ENCODE measurements around the gene CALN1. TPM values are rescaled to one million over a fixed set of nuclear protein-coding genes. Genes with fewer than 3 reads are reported as not detected.

The CALN1 gene
- total and polyA plus RNA-seq, 2 experiments from 2014 or later, result 0.23 to 0.28 TPM

DNA sequence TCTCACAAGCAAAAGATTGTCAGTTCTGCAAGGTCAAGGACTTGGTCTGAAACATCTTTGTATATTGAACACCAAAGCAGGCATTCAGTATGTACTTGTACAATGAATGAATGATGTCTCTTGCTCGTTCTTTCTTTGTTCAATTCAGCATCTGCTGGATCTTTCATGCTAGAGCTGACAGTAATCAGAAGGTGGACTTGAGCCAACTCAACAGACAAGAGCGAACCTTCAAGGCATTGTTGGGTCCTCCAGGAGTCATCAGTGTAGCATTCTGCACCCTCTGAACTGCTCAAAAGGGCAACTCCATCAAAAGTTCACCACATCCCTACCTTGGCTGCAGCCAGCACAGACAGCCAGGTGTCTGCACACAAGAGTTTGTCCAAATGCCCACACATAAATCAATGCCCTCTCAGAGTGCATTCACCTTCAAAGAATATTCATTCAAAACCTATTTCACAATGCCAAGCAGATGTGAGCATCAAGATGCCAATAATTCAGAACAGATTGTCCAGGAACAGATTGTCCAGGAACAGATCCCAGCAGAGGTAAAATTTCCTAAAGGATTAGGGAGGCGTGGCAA, 386.7 kb downstream of the CALN1 start:
- H3K9me3 ChIP-seq (ENCODE audit: low read depth), result no peaks in the 10 kb centered on the region
- WGBS (ENCODE audit: low lambda C conversion rate, missing lambda C conversion rate), result 88% methylated on average over 3 of the region's 3 CpGs
- TF ChIP-seq, protein P1, sequence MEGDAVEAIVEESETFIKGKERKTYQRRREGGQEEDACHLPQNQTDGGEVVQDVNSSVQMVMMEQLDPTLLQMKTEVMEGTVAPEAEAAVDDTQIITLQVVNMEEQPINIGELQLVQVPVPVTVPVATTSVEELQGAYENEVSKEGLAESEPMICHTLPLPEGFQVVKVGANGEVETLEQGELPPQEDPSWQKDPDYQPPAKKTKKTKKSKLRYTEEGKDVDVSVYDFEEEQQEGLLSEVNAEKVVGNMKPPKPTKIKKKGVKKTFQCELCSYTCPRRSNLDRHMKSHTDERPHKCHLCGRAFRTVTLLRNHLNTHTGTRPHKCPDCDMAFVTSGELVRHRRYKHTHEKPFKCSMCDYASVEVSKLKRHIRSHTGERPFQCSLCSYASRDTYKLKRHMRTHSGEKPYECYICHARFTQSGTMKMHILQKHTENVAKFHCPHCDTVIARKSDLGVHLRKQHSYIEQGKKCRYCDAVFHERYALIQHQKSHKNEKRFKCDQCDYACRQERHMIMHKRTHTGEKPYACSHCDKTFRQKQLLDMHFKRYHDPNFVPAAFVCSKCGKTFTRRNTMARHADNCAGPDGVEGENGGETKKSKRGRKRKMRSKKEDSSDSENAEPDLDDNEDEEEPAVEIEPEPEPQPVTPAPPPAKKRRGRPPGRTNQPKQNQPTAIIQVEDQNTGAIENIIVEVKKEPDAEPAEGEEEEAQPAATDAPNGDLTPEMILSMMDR (IDR thresholded peaks at IDR 0.05; ENCODE audit: poor library complexity), result no peak
- TF ChIP-seq EZH2 (IDR thresholded peaks at IDR 0.05; ENCODE audit: borderline replicate concordance) (no peak), EZH2phosphoT487 (IDR thresholded peaks at IDR 0.05; ENCODE audit: low read depth, severe bottlenecking, unreplicated experiment) (no peak)
- H4K20me1 ChIP-seq (ENCODE audit: insufficient read depth, poor library complexity, severe bottlenecking), result no peaks in the 10 kb centered on the region
- no peak overlapping the region for H2AFZ ChIP-seq
- H3K79me2 ChIP-seq, result no peaks in the 10 kb centered on the region
- no peaks in the 10 kb centered on the region for H3K27me3 ChIP-seq
- H3K4me1 ChIP-seq (ENCODE audit: insufficient read depth), result no peaks in the 10 kb centered on the region
- no peak overlapping the region for H3K27ac ChIP-seq
- no peaks in the 10 kb centered on the region for H3K36me3 ChIP-seq (replicated peaks; ENCODE audit: insufficient read depth, low read depth)
- no peak for DNase-seq (ENCODE audit: low spot score)
- no peak overlapping the region for H3K4me2 ChIP-seq
- no peaks in the 10 kb centered on the region for H3K9me2 ChIP-seq (replicated peaks; ENCODE audit: insufficient read depth)
- H3K4me3 ChIP-seq, result no peak overlapping the region

DNA sequence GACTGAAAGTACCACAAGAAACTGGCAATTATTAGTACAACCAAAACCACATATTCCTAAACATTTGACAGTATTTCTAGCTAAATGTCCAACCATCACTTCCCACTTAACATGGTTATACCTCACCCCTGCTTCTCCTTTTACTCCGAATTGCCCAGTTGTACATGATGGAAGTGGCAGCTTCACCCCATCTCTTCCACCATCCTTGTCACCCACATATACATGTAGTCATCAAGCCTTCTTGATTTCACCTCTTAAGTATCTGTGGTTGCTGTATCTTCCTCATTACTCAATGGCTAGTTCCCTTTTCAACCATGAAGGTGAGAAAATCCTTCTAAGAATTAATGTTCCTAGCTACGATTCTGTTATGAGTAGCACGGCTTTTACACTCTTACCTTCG, 388.2 kb downstream of the CALN1 start:
- Histone ChIP-seq H3K27ac (no peak overlapping the region), H3K36me3 (replicated peaks; ENCODE audit: insufficient read depth, low read depth) (no peaks in the 10 kb centered on the region), H3K9me2 (replicated peaks; ENCODE audit: insufficient read depth) (no peaks in the 10 kb centered on the region), H2AFZ (no peak overlapping the region), H3K4me2 (no peak overlapping the region), H4K20me1 (ENCODE audit: insufficient read depth, poor library complexity, severe bottlenecking) (no peaks in the 10 kb centered on the region), H3K9me3 (ENCODE audit: low read depth) (no peaks in the 10 kb centered on the region), H3K27me3 (no peaks in the 10 kb centered on the region), H3K4me1 (ENCODE audit: insufficient read depth) (no peaks in the 10 kb centered on the region), H3K79me2 (no peaks in the 10 kb centered on the region), H3K4me3 (no peak overlapping the region)
- 98% methylated on average over 4 of the region's 4 CpGs for whole genome bisulfite sequencing (ENCODE audit: low lambda C conversion rate, missing lambda C conversion rate)
- DNase-seq (ENCODE audit: low spot score), result no peak
- TF ChIP-seq EZH2phosphoT487 (IDR thresholded peaks at IDR 0.05; ENCODE audit: low read depth, severe bottlenecking, unreplicated experiment), result no peak
- TF ChIP-seq EZH2 (IDR thresholded peaks at IDR 0.05; ENCODE audit: borderline replicate concordance), result no peak
- TF ChIP-seq, protein P1 (IDR thresholded peaks at IDR 0.05; ENCODE audit: poor library complexity), result no peak

DNA sequence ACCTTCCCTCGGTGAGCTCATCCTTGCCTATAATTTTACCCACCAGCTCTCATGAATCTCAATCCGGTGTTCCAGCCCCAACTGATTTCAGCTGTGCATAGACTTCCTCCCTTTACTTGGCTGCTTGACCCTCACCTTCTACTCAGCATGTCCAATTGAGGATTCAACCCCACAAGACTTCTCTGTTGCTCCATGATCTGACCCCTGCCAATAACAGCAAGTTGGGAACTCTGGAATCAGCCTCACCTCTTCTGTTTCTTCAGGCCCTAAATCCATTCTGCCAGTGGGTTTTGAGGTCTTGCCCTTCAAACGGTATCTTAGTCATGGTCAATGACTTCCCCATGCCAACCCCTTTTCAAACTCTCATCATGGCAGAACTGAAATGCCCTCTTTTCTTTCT, 390.4 kb downstream of the CALN1 start:
- no peak overlapping the region for H2AFZ ChIP-seq
- no peaks in the 10 kb centered on the region for H3K79me2 ChIP-seq
- no peak for DNase-seq (ENCODE audit: low spot score)
- H3K4me2 ChIP-seq, result no peak overlapping the region
- H3K4me1 ChIP-seq (ENCODE audit: insufficient read depth), result no peaks in the 10 kb centered on the region
- no peaks in the 10 kb centered on the region for H3K9me2 ChIP-seq (replicated peaks; ENCODE audit: insufficient read depth)
- H3K9me3 ChIP-seq (ENCODE audit: low read depth), result no peaks in the 10 kb centered on the region
- H4K20me1 ChIP-seq (ENCODE audit: insufficient read depth, poor library complexity, severe bottlenecking), result no peaks in the 10 kb centered on the region
- no peak overlapping the region for H3K27ac ChIP-seq
- 90% methylated on average over 3 of the region's 3 CpGs for WGBS (ENCODE audit: low lambda C conversion rate, missing lambda C conversion rate)
- TF ChIP-seq, protein P1 (IDR thresholded peaks at IDR 0.05; ENCODE audit: poor library complexity), result no peak
- TF ChIP-seq EZH2 (IDR thresholded peaks at IDR 0.05; ENCODE audit: borderline replicate concordance) (no peak), EZH2phosphoT487 (IDR thresholded peaks at IDR 0.05; ENCODE audit: low read depth, severe bottlenecking, unreplicated experiment) (no peak)
- H3K36me3 ChIP-seq (replicated peaks; ENCODE audit: insufficient read depth, low read depth), result no peaks in the 10 kb centered on the region
- no peak overlapping the region for H3K4me3 ChIP-seq
- no peaks in the 10 kb centered on the region for H3K27me3 ChIP-seq
